SK-N-SH (cell line): ENCODE data around the gene ENTPD8. TPM values are rescaled to one million over a fixed set of nuclear protein-coding genes. Genes with fewer than 3 reads are reported as not detected.

ENCODE experiments used
- CTCF ChIA-PET: fragments of 300-600, 350-600 bp; formaldehyde crosslinking; extraction: SDS; loops from one replicate; lab custom pipeline; 2021; lab: Yijun Ruan, JAX
- POLR2A ChIA-PET: fragments of 350-600 bp; sonication (Branson Sonifier 250); formaldehyde crosslinking; extraction: SDS; loops from one replicate; lab custom pipeline; 2020; ENCODE audit warnings: antibody characterized with exemption, inconsistent platforms; lab: Yijun Ruan, JAX
- DNase-seq: peaks from one replicate; pipeline ENCODE4 v3.0.0; 2012
- H2AFZ ChIP-seq: fragments of 200-600 bp; sonication (generic); 2 replicates; pipeline ENCODE4 v1.8.1; 2016; ENCODE audit warnings: antibody characterized with exemption, mild to moderate bottlenecking, low read depth
- H3F3A ChIP-seq: fragments of 200-600 bp; sonication (generic); replicated peaks from 2 replicates; pipeline ENCODE3; 2016; ENCODE audit warnings: antibody characterized with exemption, mild to moderate bottlenecking; ENCODE audit not compliant: insufficient read depth
- H3K27ac ChIP-seq, 2 experiments: fragments of 200-500 bp in 1 of 2; fragments of 200-600 bp in 1 of 2; sonication (Bioruptor generic) in 1 of 2; sonication (generic), shearing (Covaris generic) in 1 of 2; 2 replicates each; pipeline versions ENCODE4 v1.5.1 to v1.6.1; 2014 to 2016; ENCODE audit warnings: low read depth in 2 of 2, inconsistent platforms in 1 of 2, low read length in 1 of 2, mild to moderate bottlenecking in 1 of 2, mixed read lengths in 1 of 2
- H3K27me3 ChIP-seq: fragments of 200-600 bp; sonication (generic), shearing (Covaris generic); 2 replicates; pipeline ENCODE4 v1.6.1; 2016; ENCODE audit warnings: mixed run types; ENCODE audit not compliant: insufficient read depth
- H3K36me3 ChIP-seq, 2 experiments: fragments of 200-500 bp in 1 of 2; fragments of 200-600 bp in 1 of 2; sonication (Bioruptor generic) in 1 of 2; sonication (generic) in 1 of 2; replicated peaks in 1 of 2; 2 replicates each; pipeline versions ENCODE3 to v1.5.1; 2014 to 2016; ENCODE audit warnings: low read length in 1 of 2, mild to moderate bottlenecking in 1 of 2; ENCODE audit not compliant: insufficient read depth in 2 of 2, control insufficient read depth in 1 of 2
- H3K4me1 ChIP-seq, 2 experiments: fragments of 200-500 bp in 1 of 2; fragments of 200-600 bp in 1 of 2; sonication (Bioruptor generic) in 1 of 2; sonication (generic), shearing (Covaris generic) in 1 of 2; 2 replicates each; pipeline versions ENCODE4 v1.5.1 to v1.6.1; 2014 to 2016; ENCODE audit warnings: low read depth in 1 of 2, low read length in 1 of 2, mixed run types in 1 of 2; ENCODE audit not compliant: insufficient read depth in 2 of 2, control insufficient read depth in 1 of 2
- H3K4me2 ChIP-seq: fragments of 200-600 bp; sonication (generic), shearing (Covaris generic); 2 replicates; pipeline ENCODE4 v1.6.1; 2017; ENCODE audit warnings: mixed run types
- H3K4me3 ChIP-seq, 2 experiments: fragments of 200-500 bp in 1 of 2; fragments of 200-600 bp in 1 of 2; sonication (Bioruptor generic) in 1 of 2; sonication (generic), shearing (Covaris generic) in 1 of 2; 2 replicates each; pipeline versions ENCODE4 v1.5.1 to v1.8.1; 2014 to 2016; ENCODE audit warnings: low read depth in 2 of 2, inconsistent platforms in 1 of 2, low read length in 1 of 2, mild to moderate bottlenecking in 1 of 2, mixed read lengths in 1 of 2, moderate library complexity in 1 of 2
- H3K79me2 ChIP-seq: fragments of 200-600 bp; sonication (generic); 2 replicates; pipeline ENCODE4 v1.8.1; 2017; ENCODE audit warnings: mild to moderate bottlenecking; ENCODE audit not compliant: insufficient read depth
- H3K9ac ChIP-seq: fragments of 200-600 bp; sonication (generic); 2 replicates; pipeline ENCODE4 v1.6.1; 2017; ENCODE audit warnings: mixed run types
- H3K9me2 ChIP-seq: fragments of 200-600 bp; sonication (generic); 2 replicates; pipeline ENCODE4 v1.6.1; 2017; ENCODE audit warnings: mixed run types
- H3K9me3 ChIP-seq: fragments of 200-600 bp; sonication (generic); 2 replicates; pipeline ENCODE4 v1.6.1; 2017; ENCODE audit warnings: mixed run types, mild to moderate bottlenecking, moderate library complexity
- H4K20me1 ChIP-seq: fragments of 200-600 bp; sonication (generic); 2 replicates; pipeline ENCODE4 v1.6.1; 2017; ENCODE audit warnings: mild to moderate bottlenecking, mixed run types; ENCODE audit not compliant: insufficient read depth
- ELF1 ChIP-seq: IDR thresholded peaks from 2 replicates; pipeline ENCODE4 v1.4.0; 2012
- GATA2 ChIP-seq: sonication (generic); formaldehyde crosslinking; IDR thresholded peaks from 2 replicates; pipeline ENCODE4 v1.5.0; 2020; ENCODE audit warnings: mild to moderate bottlenecking, missing genetic modification reagents
- MAX ChIP-seq: IDR thresholded peaks from 2 replicates; pipeline ENCODE4 v1.4.0; 2012; ENCODE audit warnings: low read depth
- MEF2A ChIP-seq: IDR thresholded peaks from 2 replicates; pipeline ENCODE4 v1.4.0; 2012; ENCODE audit warnings: low read depth, borderline replicate concordance
- NFIC ChIP-seq: IDR thresholded peaks from 2 replicates; pipeline ENCODE4 v1.4.0; 2012; ENCODE audit warnings: borderline replicate concordance
- NRF1 ChIP-seq: IDR thresholded peaks from 2 replicates; pipeline ENCODE4 v1.6.1; 2012; ENCODE audit warnings: low read depth, mild to moderate bottlenecking, low read length
- PBX3 ChIP-seq: IDR thresholded peaks from 2 replicates; pipeline ENCODE4; 2012
- POLR2AphosphoS5 ChIP-seq: IDR thresholded peaks from 2 replicates; pipeline ENCODE4 v1.6.1; 2012; ENCODE audit warnings: low read depth, low read length
- RAD21 ChIP-seq: IDR thresholded peaks from 2 replicates; pipeline ENCODE4 v1.6.1; 2012; ENCODE audit warnings: mild to moderate bottlenecking, low read length
- RCOR1 ChIP-seq: fragments of 150-350 bp; IDR thresholded peaks from 2 replicates; pipeline ENCODE4 v1.6.1; 2017; ENCODE audit warnings: antibody characterized with exemption, low read length
- RXRA ChIP-seq: IDR thresholded peaks from 2 replicates; pipeline ENCODE4 v1.4.0; 2012; ENCODE audit warnings: low read depth, mild to moderate bottlenecking, borderline replicate concordance
- TAF1 ChIP-seq: IDR thresholded peaks from 2 replicates; pipeline ENCODE4 v1.6.1; 2012; ENCODE audit warnings: low read depth, mild to moderate bottlenecking, low read length, moderate library complexity, borderline replicate concordance
- TEAD4 ChIP-seq: IDR thresholded peaks from 2 replicates; pipeline ENCODE4 v1.4.0; 2012; ENCODE audit warnings: mild to moderate bottlenecking, borderline replicate concordance; ENCODE audit not compliant: insufficient read depth
- YY1 ChIP-seq: IDR thresholded peaks from 2 replicates; pipeline ENCODE4 v1.4.0; 2012; ENCODE audit warnings: low read depth, mild to moderate bottlenecking
- WGBS: methylation state at CpG from one replicate; pipeline ENCODE4 v1.1.6; 2017; ENCODE audit warnings: low lambda C conversion rate; 5-methylcytosine and 5-hydroxymethylcytosine counted together
- polyA plus RNA-seq, 3 experiments: library from polyadenylated mRNA; depleted of rRNA; stranded (reverse); fragments of >200 nt; gene quantifications; 2 replicates each; pipeline ENCODE4 v1.2.3, GENCODE V29; 2012
- TF ChIP-seq, protein P1 (sequence below): fragments of 200-600 bp; sonication (generic); IDR thresholded peaks from 2 replicates; pipeline ENCODE4 v1.6.1; 2017; ENCODE audit warnings: antibody characterized with exemption, mild to moderate bottlenecking, moderate library complexity

The ENTPD8 gene
- polyA plus RNA-seq, 1 of the 3 experiments (the other 2 are of a cell fraction) = 0.30 TPM

- no peak overlapping the region for H3K27ac ChIP-seq
- H3K4me1 ChIP-seq = peaks cover 18 to 33% of the 10 kb centered on the region in 2 experiments; a peak in 3 of 4 replicates
- H3K4me2 ChIP-seq = no peak overlapping the region
- peaks cover 0 to 12% of the 10 kb centered on the region in 2 experiments for H3K36me3 ChIP-seq
- H3K27me3 ChIP-seq = no peaks in the 10 kb centered on the region
- H3K4me3 ChIP-seq = no peak overlapping the region
- 86% methylated on average over 11 of the region's 31 CpGs for WGBS
- peaks cover 10% of the 10 kb centered on the region; the same call in 1 of the 2 replicates for H3K79me2 ChIP-seq
- POLR2A ChIA-PET = no interaction called here
- CTCF ChIA-PET = interaction anchor here (0.9 to 1.5 kb wide), 3 partner anchors 15 to 38 kb away, joined by 3 to 5 read pairs (median 3); partner anchors contain the start of gene EXD3
- H3K9me3 ChIP-seq = no peaks in the 10 kb centered on the region
- TF ChIP-seq RXRA (no peak), NFIC (no peak), MEF2A (no peak), RCOR1 (no peak), ELF1 (no peak), NRF1 (no peak), YY1 (no peak), TEAD4 (no peak), POLR2AphosphoS5 (no peak), PBX3 (no peak), TAF1 (no peak), GATA2 (CRISPR knock-in tag) (no peak), RAD21 (no peak), MAX (no peak)
- TF ChIP-seq, protein P1, sequence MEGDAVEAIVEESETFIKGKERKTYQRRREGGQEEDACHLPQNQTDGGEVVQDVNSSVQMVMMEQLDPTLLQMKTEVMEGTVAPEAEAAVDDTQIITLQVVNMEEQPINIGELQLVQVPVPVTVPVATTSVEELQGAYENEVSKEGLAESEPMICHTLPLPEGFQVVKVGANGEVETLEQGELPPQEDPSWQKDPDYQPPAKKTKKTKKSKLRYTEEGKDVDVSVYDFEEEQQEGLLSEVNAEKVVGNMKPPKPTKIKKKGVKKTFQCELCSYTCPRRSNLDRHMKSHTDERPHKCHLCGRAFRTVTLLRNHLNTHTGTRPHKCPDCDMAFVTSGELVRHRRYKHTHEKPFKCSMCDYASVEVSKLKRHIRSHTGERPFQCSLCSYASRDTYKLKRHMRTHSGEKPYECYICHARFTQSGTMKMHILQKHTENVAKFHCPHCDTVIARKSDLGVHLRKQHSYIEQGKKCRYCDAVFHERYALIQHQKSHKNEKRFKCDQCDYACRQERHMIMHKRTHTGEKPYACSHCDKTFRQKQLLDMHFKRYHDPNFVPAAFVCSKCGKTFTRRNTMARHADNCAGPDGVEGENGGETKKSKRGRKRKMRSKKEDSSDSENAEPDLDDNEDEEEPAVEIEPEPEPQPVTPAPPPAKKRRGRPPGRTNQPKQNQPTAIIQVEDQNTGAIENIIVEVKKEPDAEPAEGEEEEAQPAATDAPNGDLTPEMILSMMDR = no peak
- DNase-seq = peak; percentile 38
- no peaks in the 10 kb centered on the region for H3F3A ChIP-seq
- peaks cover 16% of the 10 kb centered on the region for H4K20me1 ChIP-seq
- no peaks in the 10 kb centered on the region for H3K9me2 ChIP-seq
- no peak overlapping the region for H3K9ac ChIP-seq
- H2AFZ ChIP-seq = no peak overlapping the region
These were observed 19.5 kb upstream of the ENTPD8 start for GRCh38 chr9:137460363-137461315.
